D721Med (cell line): ENCODE results near the gene GCK.

Experiments
- DNase-seq: peaks from one replicate; pipeline ENCODE4 v3.0.0; 2011; ENCODE audit warnings: low spot score; ENCODE audit not compliant: insufficient read length
- FAIRE-seq: peaks from 2 replicates; lab custom pipeline; 2011; peaks lifted over from hg19 to GRCh38; lab: Jason Lieb, UNC
- TF ChIP-seq, protein P1 (sequence below): IDR thresholded peaks from 2 replicates; pipeline ENCODE4 v1.5.1; 2012; ENCODE audit warnings: mild to moderate bottlenecking, control low read depth; ENCODE audit not compliant: insufficient read depth; ENCODE audit errors: missing control alignments

The GCK gene

DNA sequence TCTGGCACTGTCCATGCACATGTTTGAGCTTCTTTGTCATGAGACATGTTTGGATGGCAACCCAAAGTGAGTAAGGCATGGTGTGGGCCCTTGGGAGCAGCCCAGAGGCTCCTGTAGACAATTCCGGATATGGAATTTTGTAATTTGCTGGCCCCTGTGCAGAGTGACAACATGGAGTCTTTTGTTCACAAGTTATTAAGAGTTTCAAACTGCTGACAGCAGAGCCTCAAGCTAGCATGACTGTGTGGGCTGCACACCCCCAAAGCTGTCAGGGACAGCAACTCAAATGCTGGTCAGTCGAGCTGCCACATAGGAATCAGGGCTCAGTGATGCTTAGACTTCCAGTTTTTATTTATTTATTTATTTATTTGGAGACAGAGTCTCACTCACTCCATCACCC, 41.1 kb downstream of the GCK start:
- TF ChIP-seq, protein P1, sequence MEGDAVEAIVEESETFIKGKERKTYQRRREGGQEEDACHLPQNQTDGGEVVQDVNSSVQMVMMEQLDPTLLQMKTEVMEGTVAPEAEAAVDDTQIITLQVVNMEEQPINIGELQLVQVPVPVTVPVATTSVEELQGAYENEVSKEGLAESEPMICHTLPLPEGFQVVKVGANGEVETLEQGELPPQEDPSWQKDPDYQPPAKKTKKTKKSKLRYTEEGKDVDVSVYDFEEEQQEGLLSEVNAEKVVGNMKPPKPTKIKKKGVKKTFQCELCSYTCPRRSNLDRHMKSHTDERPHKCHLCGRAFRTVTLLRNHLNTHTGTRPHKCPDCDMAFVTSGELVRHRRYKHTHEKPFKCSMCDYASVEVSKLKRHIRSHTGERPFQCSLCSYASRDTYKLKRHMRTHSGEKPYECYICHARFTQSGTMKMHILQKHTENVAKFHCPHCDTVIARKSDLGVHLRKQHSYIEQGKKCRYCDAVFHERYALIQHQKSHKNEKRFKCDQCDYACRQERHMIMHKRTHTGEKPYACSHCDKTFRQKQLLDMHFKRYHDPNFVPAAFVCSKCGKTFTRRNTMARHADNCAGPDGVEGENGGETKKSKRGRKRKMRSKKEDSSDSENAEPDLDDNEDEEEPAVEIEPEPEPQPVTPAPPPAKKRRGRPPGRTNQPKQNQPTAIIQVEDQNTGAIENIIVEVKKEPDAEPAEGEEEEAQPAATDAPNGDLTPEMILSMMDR = no peak
- DNase-seq (no peak), FAIRE-seq (no peak)

DNA sequence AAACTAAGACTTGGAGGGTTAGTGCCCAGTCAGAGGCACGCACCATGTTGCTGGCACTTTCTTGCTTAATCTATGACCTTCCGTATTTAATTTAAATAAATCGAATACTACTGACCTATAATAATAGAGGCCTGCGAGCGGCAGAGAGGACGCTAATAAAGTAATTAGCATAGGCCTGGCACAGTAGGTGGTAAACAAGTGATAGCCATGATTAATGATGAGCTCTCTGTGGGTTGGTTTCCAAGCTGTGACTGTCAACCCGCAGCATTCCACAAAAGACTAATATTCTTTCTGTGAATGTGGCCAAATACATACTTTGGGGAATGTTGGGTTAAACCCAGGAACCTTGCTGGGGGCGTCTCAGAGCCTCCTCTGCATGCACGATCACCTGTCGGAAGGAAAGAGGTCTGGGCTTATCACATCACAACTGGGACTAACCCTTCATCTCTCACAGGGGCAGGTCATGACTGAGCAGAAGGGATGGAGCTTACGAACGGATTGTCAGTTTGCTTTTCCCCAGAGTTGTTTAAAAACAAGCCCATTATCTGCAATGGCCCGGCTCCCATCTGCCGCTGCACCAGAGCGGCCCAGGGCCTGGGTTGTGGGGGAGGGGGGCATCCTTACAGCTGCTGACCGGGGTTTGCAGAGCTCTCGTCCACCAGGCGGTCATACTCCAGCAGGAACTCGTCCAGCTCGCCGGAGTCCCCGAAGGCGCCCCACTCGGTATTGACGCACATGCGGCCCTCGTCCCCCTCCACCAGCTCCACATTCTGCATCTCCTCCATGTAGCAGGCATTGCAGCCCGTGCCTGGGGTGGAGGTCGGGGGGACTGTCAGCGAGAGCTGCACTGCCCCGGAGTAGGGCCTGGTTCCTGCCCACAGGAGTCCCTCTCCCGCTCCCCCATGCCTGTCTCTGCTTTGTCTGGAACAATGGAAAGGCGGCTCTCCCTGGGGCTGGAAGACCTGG, 41.9 kb downstream of the GCK start:
- FAIRE-seq = no peak
- TF ChIP-seq, protein P1 = no peak
- no peak for DNase-seq

DNA sequence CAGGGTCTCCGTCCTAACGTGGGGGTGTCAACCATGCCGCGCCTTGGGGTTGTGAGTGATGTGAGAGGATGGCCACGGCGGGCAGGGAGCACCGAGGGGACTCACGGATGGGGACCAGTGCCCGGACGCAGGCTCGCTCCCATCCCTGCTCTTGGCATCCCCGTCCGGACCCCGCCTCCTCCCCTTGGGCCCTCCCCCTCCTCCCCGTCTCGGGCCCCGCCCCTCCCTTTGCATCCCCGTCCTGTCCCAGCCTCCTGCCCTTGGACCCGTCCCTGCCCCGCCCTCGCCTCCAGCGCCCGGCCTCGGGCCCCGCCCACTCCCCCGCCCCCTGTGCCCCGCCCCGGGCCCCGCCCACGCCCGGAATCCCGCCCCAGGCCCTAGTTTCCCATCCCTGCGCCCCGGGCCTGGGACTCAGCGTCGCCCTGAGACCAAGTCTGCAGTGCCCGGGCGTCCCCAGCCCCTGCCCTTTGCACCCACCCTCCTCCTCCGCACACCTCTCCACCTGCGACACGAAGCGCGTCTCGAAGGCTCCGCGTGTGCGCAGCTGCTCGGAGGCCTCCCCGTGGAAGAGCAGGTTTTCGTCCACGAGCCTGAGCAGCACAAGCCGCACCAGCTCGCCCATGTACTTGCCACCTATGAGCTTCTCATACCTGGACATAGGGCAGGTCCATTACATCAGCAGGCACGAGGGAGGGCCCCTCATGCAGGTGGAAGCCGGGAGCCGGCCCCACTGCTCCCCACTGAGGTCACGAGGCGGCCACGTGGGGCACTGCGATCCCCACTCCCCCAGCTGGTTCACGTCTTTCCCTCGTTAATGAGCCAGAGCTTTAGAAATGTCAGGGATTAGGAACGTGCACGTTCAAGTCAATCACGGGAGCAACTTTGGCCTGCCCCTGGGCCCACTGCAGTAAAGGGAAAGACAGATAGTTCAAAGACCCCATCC, 43.0 kb downstream of the GCK start:
- no peak for FAIRE-seq
- TF ChIP-seq, protein P1 = no peak
- DNase-seq = no peak

DNA sequence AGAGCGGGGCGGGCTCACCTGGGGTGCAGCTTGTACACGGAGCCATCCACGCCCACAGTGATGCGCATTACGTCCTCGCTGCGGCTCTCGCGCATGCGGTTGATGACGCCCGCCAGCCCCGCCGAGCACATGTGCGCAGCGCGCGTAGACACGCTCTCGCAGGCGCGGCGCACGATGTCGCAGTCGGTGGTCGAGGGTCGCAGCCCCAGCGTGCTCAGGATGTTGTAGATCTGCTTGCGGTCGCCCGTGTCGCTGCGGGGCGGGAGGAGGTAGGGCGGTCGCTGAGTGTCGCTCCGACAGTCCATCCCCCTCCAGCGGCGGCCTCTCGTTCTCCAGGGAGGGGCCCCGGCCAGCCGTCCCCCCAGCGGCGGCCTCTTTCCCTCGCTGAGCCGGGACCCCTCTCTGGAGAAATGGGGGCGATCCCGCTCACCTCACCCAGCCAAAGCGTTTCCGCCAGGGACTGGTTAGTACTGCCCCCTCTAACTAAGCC, 43.7 kb downstream of the GCK start:
- no peak for FAIRE-seq
- DNase-seq = no peak
- TF ChIP-seq, protein P1 = no peak

DNA sequence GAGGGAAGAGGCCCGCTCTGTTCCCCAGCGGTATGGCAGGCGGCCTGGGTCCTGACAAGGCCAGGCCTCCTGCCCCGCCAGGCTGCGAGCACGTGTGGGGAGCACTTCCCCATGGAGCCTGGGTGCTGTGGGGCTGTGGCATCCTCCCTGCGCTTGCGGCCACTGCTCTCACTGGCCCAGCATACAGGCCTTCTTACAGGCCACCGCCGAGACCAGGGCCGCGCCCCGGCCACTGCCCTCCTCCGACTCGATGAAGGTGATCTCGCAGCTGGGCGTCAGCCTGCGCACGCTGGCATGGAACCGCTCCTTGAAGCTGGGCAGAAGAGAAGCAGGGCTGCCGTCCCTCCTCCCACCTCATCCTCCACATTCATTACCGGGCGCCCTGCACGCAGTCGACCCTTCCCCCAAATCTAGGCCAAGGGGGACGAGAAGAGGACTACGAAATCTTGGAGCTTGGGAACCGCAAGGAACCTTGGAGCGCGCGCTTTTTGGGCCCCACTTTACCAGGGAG, 44.2 kb downstream of the GCK start:
- DNase-seq (no peak), FAIRE-seq (no peak)
- TF ChIP-seq, protein P1 = no peak

DNA sequence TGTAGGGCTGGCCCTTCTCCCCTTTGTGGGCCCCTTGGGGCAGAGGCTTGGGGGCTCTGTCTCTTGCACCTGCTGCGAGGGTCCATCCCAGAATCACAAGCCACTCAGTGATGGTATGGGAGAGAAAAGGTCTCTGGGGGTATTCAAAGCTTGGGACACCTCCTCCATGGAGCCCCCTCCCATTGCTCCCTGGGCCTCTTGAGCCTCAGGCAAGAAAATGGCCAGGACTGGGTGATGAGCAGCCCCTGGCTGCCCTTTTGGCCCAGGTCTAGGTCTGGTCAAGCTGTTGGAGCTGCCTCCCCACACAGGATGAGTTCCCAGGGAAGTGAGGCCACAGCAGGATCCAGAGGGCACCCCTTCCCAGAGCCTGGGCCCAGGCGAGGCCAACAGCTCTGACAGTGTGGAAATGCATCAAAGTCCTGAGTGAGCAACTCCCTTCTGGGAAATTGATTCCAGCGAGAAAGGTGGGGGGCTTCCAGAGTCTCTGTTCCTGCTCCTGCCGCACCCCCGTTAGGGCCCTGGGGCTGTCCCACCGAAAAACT, 44.7 kb downstream of the GCK start:
- DNase-seq = no peak
- FAIRE-seq = no peak
- TF ChIP-seq, protein P1 = no peak
